NB4 (cell line): ENCODE measurements around the gene GOSR2.

ENCODE experiments used
- POLR2A ChIP-seq: IDR thresholded peaks from 2 replicates; pipeline ENCODE4 v1.6.1; 2011; ENCODE audit warnings: mild to moderate bottlenecking; ENCODE audit not compliant: insufficient read length; ENCODE audit errors: extremely low read depth
- TF ChIP-seq, protein P1 (sequence below): IDR thresholded peaks from one replicate; pipeline ENCODE4 v1.5.1; 2012; ENCODE audit warnings: low read depth, low read length
- TF ChIP-seq, protein P2 (sequence below): IDR thresholded peaks from 2 replicates; pipeline ENCODE4 v1.6.1; 2011; ENCODE audit warnings: low read depth, low read length

DNA sequence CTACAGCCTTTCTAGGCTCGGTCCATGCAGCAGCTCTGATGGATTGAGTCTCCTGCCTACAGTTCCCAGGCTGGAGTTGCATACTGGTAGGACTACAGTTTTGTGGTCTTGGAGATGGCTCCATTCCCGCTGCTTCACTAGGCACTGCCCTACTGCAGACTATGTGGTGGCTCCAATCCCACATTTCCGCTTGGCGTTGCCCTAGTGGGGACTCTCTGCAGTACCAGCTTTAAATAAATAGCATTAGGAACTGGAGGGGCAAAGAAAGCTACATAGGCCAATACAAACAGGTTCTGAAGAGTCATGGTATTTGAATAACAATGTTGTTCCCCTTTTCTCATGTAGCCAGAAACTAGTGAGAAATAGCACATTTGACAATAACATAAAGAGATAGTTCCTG lies 5.4 kb upstream of the GOSR2 start:
- TF ChIP-seq, protein P1, sequence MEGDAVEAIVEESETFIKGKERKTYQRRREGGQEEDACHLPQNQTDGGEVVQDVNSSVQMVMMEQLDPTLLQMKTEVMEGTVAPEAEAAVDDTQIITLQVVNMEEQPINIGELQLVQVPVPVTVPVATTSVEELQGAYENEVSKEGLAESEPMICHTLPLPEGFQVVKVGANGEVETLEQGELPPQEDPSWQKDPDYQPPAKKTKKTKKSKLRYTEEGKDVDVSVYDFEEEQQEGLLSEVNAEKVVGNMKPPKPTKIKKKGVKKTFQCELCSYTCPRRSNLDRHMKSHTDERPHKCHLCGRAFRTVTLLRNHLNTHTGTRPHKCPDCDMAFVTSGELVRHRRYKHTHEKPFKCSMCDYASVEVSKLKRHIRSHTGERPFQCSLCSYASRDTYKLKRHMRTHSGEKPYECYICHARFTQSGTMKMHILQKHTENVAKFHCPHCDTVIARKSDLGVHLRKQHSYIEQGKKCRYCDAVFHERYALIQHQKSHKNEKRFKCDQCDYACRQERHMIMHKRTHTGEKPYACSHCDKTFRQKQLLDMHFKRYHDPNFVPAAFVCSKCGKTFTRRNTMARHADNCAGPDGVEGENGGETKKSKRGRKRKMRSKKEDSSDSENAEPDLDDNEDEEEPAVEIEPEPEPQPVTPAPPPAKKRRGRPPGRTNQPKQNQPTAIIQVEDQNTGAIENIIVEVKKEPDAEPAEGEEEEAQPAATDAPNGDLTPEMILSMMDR = no peak
- TF ChIP-seq POLR2A = no peak
- TF ChIP-seq, protein P2, sequence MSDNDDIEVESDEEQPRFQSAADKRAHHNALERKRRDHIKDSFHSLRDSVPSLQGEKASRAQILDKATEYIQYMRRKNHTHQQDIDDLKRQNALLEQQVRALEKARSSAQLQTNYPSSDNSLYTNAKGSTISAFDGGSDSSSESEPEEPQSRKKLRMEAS = no peak
